GM12864 (cell line): ENCODE measurements around the gene VPS13D.

Experiments used
- DNase-seq: peaks from one replicate; pipeline ENCODE4 v3.0.0-alpha.2; 2011; ENCODE audit warnings: low read depth
- H3K4me3 ChIP-seq: 2 replicates; pipeline ENCODE4 v1.5.1; 2011; ENCODE audit warnings: mild to moderate bottlenecking, low read depth, low read length, control low read depth
- CTCF ChIP-seq: IDR thresholded peaks from 2 replicates; pipeline ENCODE4 v1.5.1; 2011; ENCODE audit warnings: low read depth, mild to moderate bottlenecking, moderate library complexity, low read length, control low read depth, inconsistent platforms; ENCODE audit errors: missing control alignments

The VPS13D gene

GRCh38 chr1:12490532-12491142, 260.8 kb downstream of the VPS13D start:
- no peak for DNase-seq
- no peak overlapping the region for H3K4me3 ChIP-seq
- no peak for TF ChIP-seq CTCF

- no peak for TF ChIP-seq CTCF
- no peak for DNase-seq
- H3K4me3 ChIP-seq = no peak overlapping the region
Measured at GRCh38 chr1:12491656-12492055, 261.8 kb downstream of the VPS13D start.

GRCh38 chr1:12495725-12496124, 265.9 kb downstream of the VPS13D start:
- no peak for TF ChIP-seq CTCF
- no peak for DNase-seq

GRCh38 chr1:12496154-12496961, 266.5 kb downstream of the VPS13D start:
- H3K4me3 ChIP-seq = no peak overlapping the region
- DNase-seq = no peak
- TF ChIP-seq CTCF = no peak

More at GRCh38 chr1:12495725-12496124, 265.9 kb downstream of the VPS13D start:
- no peak overlapping the region for H3K4me3 ChIP-seq

GRCh38 chr1:12499539-12500240, 269.9 kb downstream of the VPS13D start:
- no peak overlapping the region for H3K4me3 ChIP-seq
- no peak for DNase-seq
- no peak for TF ChIP-seq CTCF

- DNase-seq = no peak
- no peak overlapping the region for H3K4me3 ChIP-seq
- TF ChIP-seq CTCF = no peak
Measured at GRCh38 chr1:12501661-12502060, 271.8 kb downstream of the VPS13D start.
